RWPE2 (cell line): Measurements from ENCODE around the gene GDF10.

ENCODE experiments used
- ATAC-seq: fragments of 200-7000 bp; cut with Tn5 transposase; 3 replicates; pipeline ENCODE4 v1.9.1; 2021; ENCODE audit warnings: low read depth
- DNase-seq: peaks from one replicate; pipeline ENCODE4 v3.0.0-alpha.2; 2020; ENCODE audit warnings: low spot score
- H3K27ac ChIP-seq: fragments of 450-650 bp; 2 replicates; pipeline ENCODE4 v1.5.1; 2017; ENCODE audit warnings: mild to moderate bottlenecking; ENCODE audit not compliant: poor library complexity, severe bottlenecking
- H3K27me3 ChIP-seq: fragments of 250-450 bp; sonication (Bioruptor Pico); 2 replicates; pipeline ENCODE4 v1.5.1; 2021; ENCODE audit warnings: mild to moderate bottlenecking, moderate library complexity; ENCODE audit not compliant: insufficient read depth, poor library complexity, severe bottlenecking
- H3K36me3 ChIP-seq: fragments of 250-450 bp; sonication (Bioruptor Pico); 2 replicates; pipeline ENCODE4 v1.5.1; 2020; ENCODE audit warnings: low read depth, mild to moderate bottlenecking, moderate library complexity
- H3K4me1 ChIP-seq: fragments of 250-450 bp; sonication (Bioruptor Pico); 2 replicates; pipeline ENCODE4 v1.5.1; 2021; ENCODE audit warnings: mild to moderate bottlenecking, moderate library complexity; ENCODE audit not compliant: insufficient read depth, poor library complexity, severe bottlenecking
- H3K4me3 ChIP-seq: fragments of 250-450 bp; sonication (Bioruptor Pico); 2 replicates; pipeline ENCODE4 v1.5.1; 2021; ENCODE audit warnings: mild to moderate bottlenecking, moderate library complexity; ENCODE audit not compliant: severe bottlenecking
- H3K9me3 ChIP-seq: fragments of 250-450 bp; sonication (Bioruptor Pico); 2 replicates; pipeline ENCODE4 v1.5.1; 2021; ENCODE audit warnings: mild to moderate bottlenecking, moderate library complexity; ENCODE audit not compliant: severe bottlenecking
- CTCF ChIP-seq: fragments of 450-650 bp; IDR thresholded peaks from one replicate; pipeline ENCODE4 v1.5.1; 2017; ENCODE audit warnings: mild to moderate bottlenecking, moderate library complexity; ENCODE audit not compliant: poor library complexity, severe bottlenecking

Gene GDF10

GRCh38 chr10:47258921-47259320, 41.1 kb upstream of the GDF10 start:
- Histone ChIP-seq H3K36me3 (no peaks in the 10 kb centered on the region), H3K27me3 (no peaks in the 10 kb centered on the region), H3K9me3 (no peaks in the 10 kb centered on the region), H3K4me3 (no peak overlapping the region), H3K4me1 (no peaks in the 10 kb centered on the region), H3K27ac (no peak overlapping the region)
- TF ChIP-seq CTCF: no peak
- ATAC-seq (no peak), DNase-seq (no peak)

GRCh38 chr10:47259466-47259865, 40.5 kb upstream of the GDF10 start:
- no peaks in the 10 kb centered on the region for H3K9me3 ChIP-seq
- ATAC-seq: no peak
- H3K4me1 ChIP-seq: no peaks in the 10 kb centered on the region
- H3K36me3 ChIP-seq: no peaks in the 10 kb centered on the region
- H3K27ac ChIP-seq: no peak overlapping the region
- no peak for DNase-seq
- TF ChIP-seq CTCF: no peak
- no peaks in the 10 kb centered on the region for H3K27me3 ChIP-seq
- no peak overlapping the region for H3K4me3 ChIP-seq

- no peak for TF ChIP-seq CTCF
- Histone ChIP-seq H3K9me3 (no peaks in the 10 kb centered on the region), H3K4me3 (no peak overlapping the region), H3K36me3 (no peaks in the 10 kb centered on the region), H3K4me1 (no peaks in the 10 kb centered on the region), H3K27ac (no peak overlapping the region), H3K27me3 (no peaks in the 10 kb centered on the region)
- ATAC-seq (no peak), DNase-seq (no peak)
Measured at GRCh38 chr10:47260505-47261111, 39.4 kb upstream of the GDF10 start.

GRCh38 chr10:47261121-47261520, 38.9 kb upstream of the GDF10 start:
- no peak overlapping the region for H3K27ac ChIP-seq
- no peaks in the 10 kb centered on the region for H3K9me3 ChIP-seq
- no peak for ATAC-seq
- no peak for DNase-seq
- H3K36me3 ChIP-seq: no peaks in the 10 kb centered on the region
- H3K4me1 ChIP-seq: no peaks in the 10 kb centered on the region
- TF ChIP-seq CTCF: no peak
- no peak overlapping the region for H3K4me3 ChIP-seq
- no peaks in the 10 kb centered on the region for H3K27me3 ChIP-seq

GRCh38 chr10:47261556-47261955, 38.4 kb upstream of the GDF10 start:
- H3K27me3 ChIP-seq: no peaks in the 10 kb centered on the region
- H3K36me3 ChIP-seq: no peaks in the 10 kb centered on the region
- ATAC-seq (no peak), DNase-seq (no peak)
- TF ChIP-seq CTCF: no peak
- no peak overlapping the region for H3K4me3 ChIP-seq
- H3K9me3 ChIP-seq: no peaks in the 10 kb centered on the region
- H3K4me1 ChIP-seq: no peaks in the 10 kb centered on the region
- H3K27ac ChIP-seq: no peak overlapping the region
